Measurements from ENCODE around the gene TMIGD1. TPM values are rescaled to one million over a fixed set of nuclear protein-coding genes. Genes with fewer than 3 reads are reported as not detected.

The TMIGD1 gene
- total and polyA plus RNA-seq, 12 donors, result not detected

GRCh38 chr17:30368912-30369720 lies 35.3 kb upstream of the TMIGD1 start:
- Histone ChIP-seq H3K27ac (peak overlapping the region in 1 of 10 donors; percentile 12), H3K9me3 (no peaks in the 10 kb centered on the region), H3K4me3 (no peak overlapping the region), H3K27me3 (peaks cover 0 to 4% (median 0%) of the 10 kb centered on the region in 7 donors), H3K4me1 (peaks cover 0 to 20% (median 0%) of the 10 kb centered on the region in 9 donors), H3K36me3 (no peaks in the 10 kb centered on the region)
- intact Hi-C loops (cut with DNase I), result no loop called here
- DNase-seq (no peak), ATAC-seq (peak in 1 of 8 donors; percentile 47)
- 76 to 80% methylated on average over 13 of the region's 13 CpGs for whole genome bisulfite sequencing, 2 donors
- TF ChIP-seq, protein P1, sequence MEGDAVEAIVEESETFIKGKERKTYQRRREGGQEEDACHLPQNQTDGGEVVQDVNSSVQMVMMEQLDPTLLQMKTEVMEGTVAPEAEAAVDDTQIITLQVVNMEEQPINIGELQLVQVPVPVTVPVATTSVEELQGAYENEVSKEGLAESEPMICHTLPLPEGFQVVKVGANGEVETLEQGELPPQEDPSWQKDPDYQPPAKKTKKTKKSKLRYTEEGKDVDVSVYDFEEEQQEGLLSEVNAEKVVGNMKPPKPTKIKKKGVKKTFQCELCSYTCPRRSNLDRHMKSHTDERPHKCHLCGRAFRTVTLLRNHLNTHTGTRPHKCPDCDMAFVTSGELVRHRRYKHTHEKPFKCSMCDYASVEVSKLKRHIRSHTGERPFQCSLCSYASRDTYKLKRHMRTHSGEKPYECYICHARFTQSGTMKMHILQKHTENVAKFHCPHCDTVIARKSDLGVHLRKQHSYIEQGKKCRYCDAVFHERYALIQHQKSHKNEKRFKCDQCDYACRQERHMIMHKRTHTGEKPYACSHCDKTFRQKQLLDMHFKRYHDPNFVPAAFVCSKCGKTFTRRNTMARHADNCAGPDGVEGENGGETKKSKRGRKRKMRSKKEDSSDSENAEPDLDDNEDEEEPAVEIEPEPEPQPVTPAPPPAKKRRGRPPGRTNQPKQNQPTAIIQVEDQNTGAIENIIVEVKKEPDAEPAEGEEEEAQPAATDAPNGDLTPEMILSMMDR (IDR thresholded peaks at IDR 0.05), result no peak

DNA sequence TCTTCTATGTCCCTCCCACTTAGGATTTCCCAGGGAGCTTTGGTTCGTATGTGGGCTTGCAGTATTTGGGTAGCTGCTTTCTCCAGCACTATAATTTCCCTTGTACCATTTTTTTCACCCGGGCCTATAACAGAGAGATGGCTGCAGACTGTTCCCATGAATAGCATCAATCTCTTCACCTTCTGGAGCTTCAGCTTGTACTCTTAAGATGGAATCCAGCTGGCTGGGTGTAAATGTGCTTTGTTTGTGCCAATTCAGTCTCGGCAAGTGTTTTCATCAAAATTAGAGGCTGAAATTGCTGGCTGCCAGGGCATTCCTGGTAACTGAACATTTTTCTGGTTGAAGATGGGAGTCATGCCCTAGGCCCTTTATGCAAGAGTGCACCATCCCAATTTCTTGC lies 32.7 kb upstream of the TMIGD1 start:
- intact Hi-C loops (cut with DNase I), result no loop called here
- peaks cover 0 to 34% (median 0%) of the 10 kb centered on the region in 9 donors for H3K4me1 ChIP-seq
- ATAC-seq, result no peak
- peaks cover 0 to 13% (median 6%) of the 10 kb centered on the region in 11 donors for H3K9me3 ChIP-seq
- H3K4me3 ChIP-seq, result no peak overlapping the region
- peaks cover 0 to 4% (median 0%) of the 10 kb centered on the region in 7 donors for H3K27me3 ChIP-seq
- H3K36me3 ChIP-seq, result no peaks in the 10 kb centered on the region
- DNase-seq, result no peak
- no peak overlapping the region for H3K27ac ChIP-seq
- 69 to 72% methylated on average over 3 of the region's 3 CpGs for WGBS, 2 donors
- TF ChIP-seq, protein P1 (IDR thresholded peaks at IDR 0.05), result no peak

DNA sequence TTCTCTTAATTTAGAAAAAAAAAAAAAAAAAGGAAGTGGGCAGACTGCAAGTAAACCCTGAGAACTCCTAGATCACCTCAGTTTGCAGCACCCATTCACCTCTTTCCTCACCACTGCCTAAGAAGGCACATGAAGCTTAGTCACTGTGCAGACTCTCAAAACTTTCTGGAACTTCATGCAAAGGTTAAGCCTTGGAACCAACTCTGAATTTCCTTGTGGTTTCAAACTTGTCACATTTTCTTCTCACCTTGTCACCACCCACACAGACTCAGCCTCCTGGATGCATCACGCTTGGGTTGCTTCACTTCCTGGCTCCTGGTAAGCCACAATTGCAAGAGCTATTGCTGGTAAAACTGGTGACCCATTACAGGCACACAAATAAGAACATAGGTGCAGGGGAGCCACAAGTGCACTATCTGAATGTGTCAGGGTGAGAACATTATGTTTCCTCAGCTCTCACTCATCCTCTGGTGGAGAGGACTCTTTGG lies 29.9 kb upstream of the TMIGD1 start:
- Histone ChIP-seq H3K4me3 (no peak overlapping the region), H3K36me3 (no peaks in the 10 kb centered on the region), H3K4me1 (peaks cover 0 to 32% (median 0%) of the 10 kb centered on the region in 9 donors), H3K27me3 (no peaks in the 10 kb centered on the region), H3K27ac (peak overlapping the region in 1 of 10 donors; percentile 68), H3K9me3 (peaks cover 0 to 19% (median 10%) of the 10 kb centered on the region in 11 donors)
- peak in 5 of 8 donors; percentile 38 to 57 (median 49) for ATAC-seq
- intact Hi-C loops (cut with DNase I), result no loop called here
- TF ChIP-seq, protein P1 (IDR thresholded peaks at IDR 0.05), result no peak
- WGBS, 2 donors, result 34 to 44% methylated on average over 1 of the region's 1 CpG
- DNase-seq, result no peak

- ATAC-seq, result no peak
- TF ChIP-seq, protein P1 (IDR thresholded peaks at IDR 0.05), result no peak
- intact Hi-C loops (cut with DNase I), result no loop called here
- no peak overlapping the region for H3K4me3 ChIP-seq
- no peaks in the 10 kb centered on the region for H3K27me3 ChIP-seq
- H3K36me3 ChIP-seq, result no peaks in the 10 kb centered on the region
- WGBS, 2 donors, result 97% methylated on average over 4 of the region's 4 CpGs
- H3K4me1 ChIP-seq, result peaks cover 0 to 28% (median 0%) of the 10 kb centered on the region in 9 donors
- no peak overlapping the region for H3K27ac ChIP-seq
- peaks cover 0 to 19% (median 10%) of the 10 kb centered on the region in 11 donors for H3K9me3 ChIP-seq
- no peak for DNase-seq
Measured at GRCh38 chr17:30361766-30362279, 28.0 kb upstream of the TMIGD1 start.
